Liver (tissue), 9 donors: Measurements from ENCODE around the gene NOL9. TPM values are rescaled to one million over a fixed set of nuclear protein-coding genes. Genes with fewer than 3 reads are reported as not detected.

Experiments
- DNase-seq: peaks from one replicate; pipeline ENCODE4 v3.0.0-alpha.2; 2017; ENCODE audit warnings: low spot score
- H3K27ac ChIP-seq, 2 donors: one replicate each; pipeline ENCODE4 v1.7.0; 2013; ENCODE audit warnings: inconsistent platforms in 2 of 2, low read length in 2 of 2, control low read depth in 1 of 2, low read depth in 1 of 2, mild to moderate bottlenecking in 1 of 2
- H3K27me3 ChIP-seq, 4 donors: one replicate each; pipeline versions ENCODE4 v1.6.1 to v1.7.0; 2013; ENCODE audit warnings: low read length in 3 of 4, inconsistent platforms in 1 of 4, mild to moderate bottlenecking in 1 of 4, moderate library complexity in 1 of 4; ENCODE audit not compliant: control insufficient read depth in 4 of 4, insufficient read depth in 4 of 4
- H3K36me3 ChIP-seq, 4 donors: one replicate each; pipeline versions ENCODE4 v1.6.1 to v1.7.0; 2013; ENCODE audit warnings: low read length in 3 of 4, mild to moderate bottlenecking in 3 of 4, low read depth in 1 of 4, moderate library complexity in 1 of 4; ENCODE audit not compliant: control insufficient read depth in 4 of 4, insufficient read depth in 3 of 4
- H3K4me1 ChIP-seq, 4 donors: one replicate each; pipeline versions ENCODE4 v1.6.1 to v1.7.0; 2013; ENCODE audit warnings: low read length in 3 of 4, mild to moderate bottlenecking in 3 of 4, moderate library complexity in 1 of 4; ENCODE audit not compliant: control insufficient read depth in 4 of 4, insufficient read depth in 4 of 4
- H3K4me3 ChIP-seq, 3 donors: one replicate each; pipeline versions ENCODE4 v1.6.1 to v1.7.0; 2013; ENCODE audit warnings: low read length in 3 of 3, control low read depth in 1 of 3, low read depth in 1 of 3, mild to moderate bottlenecking in 1 of 3
- H3K9ac ChIP-seq, 2 donors: one replicate each; pipeline ENCODE4 v1.7.0; 2013; ENCODE audit warnings: low read length in 2 of 2, mild to moderate bottlenecking in 2 of 2, moderate library complexity in 2 of 2, control low read depth in 1 of 2, low read depth in 1 of 2
- H3K9me3 ChIP-seq, 4 donors: one replicate each; pipeline versions ENCODE4 v1.6.1 to v1.7.0; 2013; ENCODE audit warnings: low read length in 3 of 4; ENCODE audit not compliant: control insufficient read depth in 4 of 4
- EGR1 ChIP-seq, 2 donors: IDR thresholded peaks; 2 replicates each; pipeline ENCODE4 v1.6.1; 2016 to 2018; ENCODE audit warnings: antibody characterized with exemption in 2 of 2, low read depth in 2 of 2
- FOXA1 ChIP-seq: IDR thresholded peaks from 2 replicates; pipeline ENCODE4 v1.6.1; 2016; ENCODE audit warnings: antibody characterized with exemption
- FOXA2 ChIP-seq: IDR thresholded peaks from 2 replicates; pipeline ENCODE4 v1.6.1; 2016; ENCODE audit warnings: antibody characterized with exemption
- GABPA ChIP-seq, 2 donors: IDR thresholded peaks in 1 of 2; conservative IDR thresholded peaks in 1 of 2; 2 replicates each; pipeline ENCODE4 v1.6.1; 2016; ENCODE audit warnings: antibody characterized with exemption in 2 of 2, mild to moderate bottlenecking in 1 of 2, moderate library complexity in 1 of 2
- HNF4A ChIP-seq, 2 donors: conservative IDR thresholded peaks; 2 replicates each; pipeline ENCODE4 v1.6.1; 2016; ENCODE audit warnings: antibody characterized with exemption in 2 of 2, mild to moderate bottlenecking in 2 of 2
- HNF4G ChIP-seq: IDR thresholded peaks from 2 replicates; pipeline ENCODE4 v1.6.1; 2016; ENCODE audit warnings: antibody characterized with exemption
- JUND ChIP-seq, 2 donors: IDR thresholded peaks; 2 replicates each; pipeline ENCODE4 v1.6.1; 2016; ENCODE audit warnings: antibody characterized with exemption in 2 of 2
- MAX ChIP-seq: IDR thresholded peaks from 2 replicates; pipeline ENCODE4 v1.6.1; 2016; ENCODE audit warnings: antibody characterized with exemption
- NR2F2 ChIP-seq: IDR thresholded peaks from 2 replicates; pipeline ENCODE4 v1.6.1; 2016; ENCODE audit warnings: antibody characterized with exemption
- RAD21 ChIP-seq, 2 donors: IDR thresholded peaks; 2 replicates each; pipeline ENCODE4 v1.6.1; 2016; ENCODE audit warnings: antibody characterized with exemption in 2 of 2, mild to moderate bottlenecking in 2 of 2
- RXRA ChIP-seq, 2 donors: IDR thresholded peaks; 2 replicates each; pipeline ENCODE4 v1.6.1; 2017 to 2018; ENCODE audit warnings: antibody characterized with exemption in 2 of 2, mild to moderate bottlenecking in 1 of 2
- SP1 ChIP-seq: IDR thresholded peaks from 2 replicates; pipeline ENCODE4 v1.6.1; 2018; ENCODE audit warnings: antibody characterized with exemption, mild to moderate bottlenecking
- TAF1 ChIP-seq: conservative IDR thresholded peaks from 2 replicates; pipeline ENCODE4 v1.6.1; 2016; ENCODE audit warnings: antibody characterized with exemption, mild to moderate bottlenecking
- YY1 ChIP-seq: IDR thresholded peaks from 2 replicates; pipeline ENCODE4 v1.6.1; 2016; ENCODE audit warnings: antibody characterized with exemption, mild to moderate bottlenecking
- ZBTB33 ChIP-seq: IDR thresholded peaks from 2 replicates; pipeline ENCODE4 v1.6.1; 2016; ENCODE audit warnings: antibody characterized with exemption
- WGBS: extraction: QIAGEN DNeasy Blood & Tissue Kit; methylation state at CpG from one replicate; pipeline ENCODE4 v1.1.7; 2013; 5-methylcytosine and 5-hydroxymethylcytosine counted together
- polyA plus RNA-seq, 2 donors: library from polyadenylated mRNA; stranded (reverse) in 1 of 2; unstranded in 1 of 2; fragments of 200-250 nt in 1 of 2; fragments of >200 nt in 1 of 2; fragmentation: Nextera tagmentation in 1 of 2; extraction: Ambion mirVana in 1 of 2; gene quantifications; one replicate each; pipeline versions ENCODE4 v1.2.1 to v1.2.3, GENCODE V29; 2013 to 2015
- total RNA-seq, 2 donors: library from RNA; depleted of rRNA; stranded (reverse); fragments of >200 nt; gene quantifications; one replicate each; pipeline ENCODE4 v1.2.3, GENCODE V29; 2014
- TF ChIP-seq, protein P1 (sequence below): IDR thresholded peaks from 2 replicates; pipeline ENCODE4 v1.6.1; 2016; ENCODE audit warnings: antibody characterized with exemption, mild to moderate bottlenecking
- TF ChIP-seq, protein P2 (sequence below): fragments of 150-350 bp; IDR thresholded peaks from 2 replicates; pipeline ENCODE4 v1.5.1; 2017; ENCODE audit warnings: improper control_type of control experiment, low read depth, low read length; ENCODE audit not compliant: missing input control
- donor health status: healthy.
- donor health status: healthy.
- donor health status: healthy.
- donor health status: healthy.
- donor health status: healthy.

NOL9 gene
- total and polyA plus RNA-seq, 4 donors, result 2.1 to 15.1 (median 9.4) TPM

GRCh38 chr1:6596351-6596750, 42.0 kb upstream of the NOL9 start:
- H3K4me1 ChIP-seq, result peaks cover 3 to 40% (median 27%) of the 10 kb centered on the region in 4 donors
- TF ChIP-seq, protein P1, sequence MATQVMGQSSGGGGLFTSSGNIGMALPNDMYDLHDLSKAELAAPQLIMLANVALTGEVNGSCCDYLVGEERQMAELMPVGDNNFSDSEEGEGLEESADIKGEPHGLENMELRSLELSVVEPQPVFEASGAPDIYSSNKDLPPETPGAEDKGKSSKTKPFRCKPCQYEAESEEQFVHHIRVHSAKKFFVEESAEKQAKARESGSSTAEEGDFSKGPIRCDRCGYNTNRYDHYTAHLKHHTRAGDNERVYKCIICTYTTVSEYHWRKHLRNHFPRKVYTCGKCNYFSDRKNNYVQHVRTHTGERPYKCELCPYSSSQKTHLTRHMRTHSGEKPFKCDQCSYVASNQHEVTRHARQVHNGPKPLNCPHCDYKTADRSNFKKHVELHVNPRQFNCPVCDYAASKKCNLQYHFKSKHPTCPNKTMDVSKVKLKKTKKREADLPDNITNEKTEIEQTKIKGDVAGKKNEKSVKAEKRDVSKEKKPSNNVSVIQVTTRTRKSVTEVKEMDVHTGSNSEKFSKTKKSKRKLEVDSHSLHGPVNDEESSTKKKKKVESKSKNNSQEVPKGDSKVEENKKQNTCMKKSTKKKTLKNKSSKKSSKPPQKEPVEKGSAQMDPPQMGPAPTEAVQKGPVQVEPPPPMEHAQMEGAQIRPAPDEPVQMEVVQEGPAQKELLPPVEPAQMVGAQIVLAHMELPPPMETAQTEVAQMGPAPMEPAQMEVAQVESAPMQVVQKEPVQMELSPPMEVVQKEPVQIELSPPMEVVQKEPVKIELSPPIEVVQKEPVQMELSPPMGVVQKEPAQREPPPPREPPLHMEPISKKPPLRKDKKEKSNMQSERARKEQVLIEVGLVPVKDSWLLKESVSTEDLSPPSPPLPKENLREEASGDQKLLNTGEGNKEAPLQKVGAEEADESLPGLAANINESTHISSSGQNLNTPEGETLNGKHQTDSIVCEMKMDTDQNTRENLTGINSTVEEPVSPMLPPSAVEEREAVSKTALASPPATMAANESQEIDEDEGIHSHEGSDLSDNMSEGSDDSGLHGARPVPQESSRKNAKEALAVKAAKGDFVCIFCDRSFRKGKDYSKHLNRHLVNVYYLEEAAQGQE, result no peak
- TF ChIP-seq NR2F2 (no peak), SP1 (no peak), FOXA2 (no peak), EGR1 (IDR thresholded peaks at IDR 0.05; ENCODE audit: low read depth in 2 of 2) (no peak), RAD21 (IDR thresholded peaks at IDR 0.05) (no peak), JUND (IDR thresholded peaks at IDR 0.05) (no peak), MAX (no peak), TAF1 (no peak), HNF4A (conservative IDR thresholded peaks at IDR 0.05) (no peak), HNF4G (no peak), RXRA (IDR thresholded peaks at IDR 0.05) (no peak), FOXA1 (no peak), ZBTB33 (no peak), YY1 (no peak), GABPA (IDR thresholded peaks at IDR 0.05 in 1 of 2, conservative IDR thresholded peaks at IDR 0.05 in 1 of 2) (no peak)
- TF ChIP-seq, protein P2, sequence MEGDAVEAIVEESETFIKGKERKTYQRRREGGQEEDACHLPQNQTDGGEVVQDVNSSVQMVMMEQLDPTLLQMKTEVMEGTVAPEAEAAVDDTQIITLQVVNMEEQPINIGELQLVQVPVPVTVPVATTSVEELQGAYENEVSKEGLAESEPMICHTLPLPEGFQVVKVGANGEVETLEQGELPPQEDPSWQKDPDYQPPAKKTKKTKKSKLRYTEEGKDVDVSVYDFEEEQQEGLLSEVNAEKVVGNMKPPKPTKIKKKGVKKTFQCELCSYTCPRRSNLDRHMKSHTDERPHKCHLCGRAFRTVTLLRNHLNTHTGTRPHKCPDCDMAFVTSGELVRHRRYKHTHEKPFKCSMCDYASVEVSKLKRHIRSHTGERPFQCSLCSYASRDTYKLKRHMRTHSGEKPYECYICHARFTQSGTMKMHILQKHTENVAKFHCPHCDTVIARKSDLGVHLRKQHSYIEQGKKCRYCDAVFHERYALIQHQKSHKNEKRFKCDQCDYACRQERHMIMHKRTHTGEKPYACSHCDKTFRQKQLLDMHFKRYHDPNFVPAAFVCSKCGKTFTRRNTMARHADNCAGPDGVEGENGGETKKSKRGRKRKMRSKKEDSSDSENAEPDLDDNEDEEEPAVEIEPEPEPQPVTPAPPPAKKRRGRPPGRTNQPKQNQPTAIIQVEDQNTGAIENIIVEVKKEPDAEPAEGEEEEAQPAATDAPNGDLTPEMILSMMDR, result no peak
- H3K36me3 ChIP-seq, result peaks cover 25 to 52% (median 37%) of the 10 kb centered on the region in 4 donors
- H3K9me3 ChIP-seq, result no peaks in the 10 kb centered on the region
- no peak overlapping the region for H3K9ac ChIP-seq
- no peaks in the 10 kb centered on the region for H3K27me3 ChIP-seq
- no peak for DNase-seq
- no peak overlapping the region for H3K27ac ChIP-seq
- WGBS, result 64% methylated on average over 7 of the region's 7 CpGs
- no peak overlapping the region for H3K4me3 ChIP-seq
